Stimulated activated CD4-positive, alpha-beta T cell treated with anti-CD3 and anti-CD28 coated beads, Interleukin-1b, Interleukin-23, amount 100 ng/mL, for 1 hour (primary cell): ENCODE results near the gene GRID2.
"Not testable (repeated sequence)": the region's sequence is repeated elsewhere in the genome, so short reads cannot be mapped to it uniquely, and the experiment has no call there.

Experiments used
- DNase-seq, 2 donors: peaks; one replicate each; pipeline ENCODE4 v3.0.0-alpha.2; 2020; ENCODE audit warnings: low read depth in 2 of 2

GRID2 gene

GRCh38 chr4:93670434-93670833 lies 1366.7 kb downstream of the GRID2 start:
- DNase-seq, result no peak

GRCh38 chr4:93671093-93671492 lies 1367.3 kb downstream of the GRID2 start:
- DNase-seq, result no peak

- not testable (repeated sequence) for DNase-seq
These were observed 1373.2 kb downstream of the GRID2 start for GRCh38 chr4:93676937-93677336.

GRCh38 chr4:93684571-93684970 lies 1380.8 kb downstream of the GRID2 start:
- DNase-seq, result no peak

- no peak for DNase-seq
These were observed 1383.5 kb downstream of the GRID2 start for GRCh38 chr4:93687304-93687703.

- no peak for DNase-seq
These were observed 1385.2 kb downstream of the GRID2 start for GRCh38 chr4:93688978-93689377.

- DNase-seq, result no peak
These were observed 1389.4 kb downstream of the GRID2 start for GRCh38 chr4:93693141-93693540.

GRCh38 chr4:93698686-93699085 lies 1394.9 kb downstream of the GRID2 start:
- DNase-seq, result no peak

- no peak for DNase-seq
These were observed 1396.8 kb downstream of the GRID2 start for GRCh38 chr4:93700571-93700970.

- no peak for DNase-seq
These were observed 1406.5 kb downstream of the GRID2 start for GRCh38 chr4:93710101-93710846.

- DNase-seq, result no peak
These were observed 1407.2 kb downstream of the GRID2 start for GRCh38 chr4:93710847-93711430.

- no peak for DNase-seq
These were observed 1414.5 kb downstream of the GRID2 start for GRCh38 chr4:93718233-93718632.

- no peak for DNase-seq
These were observed 1415.8 kb downstream of the GRID2 start for GRCh38 chr4:93719552-93719951.

- no peak for DNase-seq
These were observed 1418.7 kb downstream of the GRID2 start for GRCh38 chr4:93722446-93722845.

- no peak for DNase-seq
These were observed 1426.5 kb downstream of the GRID2 start for GRCh38 chr4:93730251-93730650.

- DNase-seq, result no peak
These were observed 1427.0 kb downstream of the GRID2 start for GRCh38 chr4:93730760-93731159.

- DNase-seq, result no peak
These were observed 1427.7 kb downstream of the GRID2 start for GRCh38 chr4:93731456-93731855.

GRCh38 chr4:93732509-93732908 lies 1428.7 kb downstream of the GRID2 start:
- no peak for DNase-seq

GRCh38 chr4:93740890-93741289 lies 1437.1 kb downstream of the GRID2 start:
- no peak for DNase-seq

GRCh38 chr4:93743022-93743421 lies 1439.3 kb downstream of the GRID2 start:
- DNase-seq, result no peak

- DNase-seq, result no peak
These were observed 1439.9 kb downstream of the GRID2 start for GRCh38 chr4:93743635-93744034.

GRCh38 chr4:93744961-93745360 lies 1441.2 kb downstream of the GRID2 start:
- no peak for DNase-seq

GRCh38 chr4:93746031-93746430 lies 1442.3 kb downstream of the GRID2 start:
- no peak for DNase-seq

- no peak for DNase-seq
These were observed 1443.5 kb downstream of the GRID2 start for GRCh38 chr4:93747220-93747619.
